Body of pancreas (tissue), 4 donors: Measurements from ENCODE around the gene SLK.

Experiments used
- POLR2A ChIP-seq, 3 donors: fragments of 450-650 bp; IDR thresholded peaks; one replicate each; pipeline ENCODE4 v1.6.1; 2016; ENCODE audit warnings: antibody characterized with exemption in 3 of 3, mild to moderate bottlenecking in 2 of 3
- TF ChIP-seq, protein P1 (sequence below), 7 experiments: fragments of 450-650 bp in 4 of 7; fragments of 200-600 bp in 3 of 7; sonication (generic) in 3 of 7; IDR thresholded peaks; one replicate each; pipeline ENCODE4 v1.5.1; 2016 to 2019; ENCODE audit warnings: antibody characterized with exemption in 7 of 7

DNA sequence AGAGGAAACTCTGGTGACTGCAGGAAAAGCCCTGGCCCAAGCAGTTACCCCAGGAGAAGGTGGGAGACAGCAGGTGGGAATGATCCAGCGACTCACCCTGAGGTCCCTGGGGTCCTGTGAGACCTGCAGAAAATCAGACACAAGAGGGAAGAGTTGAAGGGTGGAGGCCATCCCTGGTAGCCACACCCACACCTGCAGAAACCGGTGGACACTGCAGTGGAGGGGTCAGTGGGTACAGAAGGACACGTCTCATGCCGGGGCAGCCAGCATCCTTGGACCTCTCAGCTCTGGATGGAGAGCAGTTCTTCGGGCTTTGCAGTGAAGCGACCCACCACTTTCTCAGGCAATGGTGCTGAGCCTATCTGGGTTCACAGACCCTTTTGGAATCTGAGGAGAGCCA, 79.7 kb downstream of the SLK start:
- TF ChIP-seq, protein P1, sequence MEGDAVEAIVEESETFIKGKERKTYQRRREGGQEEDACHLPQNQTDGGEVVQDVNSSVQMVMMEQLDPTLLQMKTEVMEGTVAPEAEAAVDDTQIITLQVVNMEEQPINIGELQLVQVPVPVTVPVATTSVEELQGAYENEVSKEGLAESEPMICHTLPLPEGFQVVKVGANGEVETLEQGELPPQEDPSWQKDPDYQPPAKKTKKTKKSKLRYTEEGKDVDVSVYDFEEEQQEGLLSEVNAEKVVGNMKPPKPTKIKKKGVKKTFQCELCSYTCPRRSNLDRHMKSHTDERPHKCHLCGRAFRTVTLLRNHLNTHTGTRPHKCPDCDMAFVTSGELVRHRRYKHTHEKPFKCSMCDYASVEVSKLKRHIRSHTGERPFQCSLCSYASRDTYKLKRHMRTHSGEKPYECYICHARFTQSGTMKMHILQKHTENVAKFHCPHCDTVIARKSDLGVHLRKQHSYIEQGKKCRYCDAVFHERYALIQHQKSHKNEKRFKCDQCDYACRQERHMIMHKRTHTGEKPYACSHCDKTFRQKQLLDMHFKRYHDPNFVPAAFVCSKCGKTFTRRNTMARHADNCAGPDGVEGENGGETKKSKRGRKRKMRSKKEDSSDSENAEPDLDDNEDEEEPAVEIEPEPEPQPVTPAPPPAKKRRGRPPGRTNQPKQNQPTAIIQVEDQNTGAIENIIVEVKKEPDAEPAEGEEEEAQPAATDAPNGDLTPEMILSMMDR (IDR thresholded peaks at IDR 0.05): no peak
- TF ChIP-seq POLR2A (IDR thresholded peaks at IDR 0.05): no peak
